ENCODE measurements around the gene LRRC72. TPM values are rescaled to one million over a fixed set of nuclear protein-coding genes. Genes with fewer than 3 reads are reported as not detected.
A peak's percentile ranks its signal among the peaks of the same experiment; 100 is the strongest.
"Not testable (repeated sequence)": the region's sequence is repeated elsewhere in the genome, so short reads cannot be mapped to it uniquely, and the experiment has no call there.

LRRC72 gene
- total RNA-seq, 1 donor from 2014 or later = not detected

- TF ChIP-seq, protein P1, sequence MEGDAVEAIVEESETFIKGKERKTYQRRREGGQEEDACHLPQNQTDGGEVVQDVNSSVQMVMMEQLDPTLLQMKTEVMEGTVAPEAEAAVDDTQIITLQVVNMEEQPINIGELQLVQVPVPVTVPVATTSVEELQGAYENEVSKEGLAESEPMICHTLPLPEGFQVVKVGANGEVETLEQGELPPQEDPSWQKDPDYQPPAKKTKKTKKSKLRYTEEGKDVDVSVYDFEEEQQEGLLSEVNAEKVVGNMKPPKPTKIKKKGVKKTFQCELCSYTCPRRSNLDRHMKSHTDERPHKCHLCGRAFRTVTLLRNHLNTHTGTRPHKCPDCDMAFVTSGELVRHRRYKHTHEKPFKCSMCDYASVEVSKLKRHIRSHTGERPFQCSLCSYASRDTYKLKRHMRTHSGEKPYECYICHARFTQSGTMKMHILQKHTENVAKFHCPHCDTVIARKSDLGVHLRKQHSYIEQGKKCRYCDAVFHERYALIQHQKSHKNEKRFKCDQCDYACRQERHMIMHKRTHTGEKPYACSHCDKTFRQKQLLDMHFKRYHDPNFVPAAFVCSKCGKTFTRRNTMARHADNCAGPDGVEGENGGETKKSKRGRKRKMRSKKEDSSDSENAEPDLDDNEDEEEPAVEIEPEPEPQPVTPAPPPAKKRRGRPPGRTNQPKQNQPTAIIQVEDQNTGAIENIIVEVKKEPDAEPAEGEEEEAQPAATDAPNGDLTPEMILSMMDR (IDR thresholded peaks at IDR 0.05; ENCODE audit: insufficient read depth, low read length, severe bottlenecking) = no peak
- Histone ChIP-seq H3K27me3 (ENCODE audit: control insufficient read depth, insufficient read depth, low read length) (no peaks in the 10 kb centered on the region), H3K4me3 (ENCODE audit: low read depth, low read length) (no peak overlapping the region), H3K36me3 (ENCODE audit: control insufficient read depth, insufficient read depth, low read length) (no peaks in the 10 kb centered on the region)
- no peak for DNase-seq (ENCODE audit: low read depth)
- FAIRE-seq = no peak
Measured at GRCh38 chr7:16514271-16514670, 12.4 kb upstream of the LRRC72 start.

DNA sequence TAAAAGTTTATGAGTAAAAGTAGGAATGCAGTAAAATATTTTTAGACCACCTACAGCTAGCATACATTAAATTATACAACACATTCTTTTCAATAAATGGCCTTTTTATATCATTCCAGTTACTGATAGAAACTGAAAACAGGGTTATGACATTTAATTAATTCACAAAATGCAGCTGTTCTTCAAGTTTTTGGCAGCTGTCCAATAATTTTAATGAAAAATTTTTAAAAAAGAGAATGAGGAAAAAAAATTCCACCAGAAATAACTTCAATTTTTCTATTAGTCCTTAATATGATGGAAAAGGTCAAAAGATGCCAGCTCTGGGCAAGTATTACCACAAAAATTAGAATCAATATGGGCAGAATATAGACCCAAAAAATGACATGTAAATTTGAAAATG lies 11.9 kb upstream of the LRRC72 start:
- FAIRE-seq = no peak

DNA sequence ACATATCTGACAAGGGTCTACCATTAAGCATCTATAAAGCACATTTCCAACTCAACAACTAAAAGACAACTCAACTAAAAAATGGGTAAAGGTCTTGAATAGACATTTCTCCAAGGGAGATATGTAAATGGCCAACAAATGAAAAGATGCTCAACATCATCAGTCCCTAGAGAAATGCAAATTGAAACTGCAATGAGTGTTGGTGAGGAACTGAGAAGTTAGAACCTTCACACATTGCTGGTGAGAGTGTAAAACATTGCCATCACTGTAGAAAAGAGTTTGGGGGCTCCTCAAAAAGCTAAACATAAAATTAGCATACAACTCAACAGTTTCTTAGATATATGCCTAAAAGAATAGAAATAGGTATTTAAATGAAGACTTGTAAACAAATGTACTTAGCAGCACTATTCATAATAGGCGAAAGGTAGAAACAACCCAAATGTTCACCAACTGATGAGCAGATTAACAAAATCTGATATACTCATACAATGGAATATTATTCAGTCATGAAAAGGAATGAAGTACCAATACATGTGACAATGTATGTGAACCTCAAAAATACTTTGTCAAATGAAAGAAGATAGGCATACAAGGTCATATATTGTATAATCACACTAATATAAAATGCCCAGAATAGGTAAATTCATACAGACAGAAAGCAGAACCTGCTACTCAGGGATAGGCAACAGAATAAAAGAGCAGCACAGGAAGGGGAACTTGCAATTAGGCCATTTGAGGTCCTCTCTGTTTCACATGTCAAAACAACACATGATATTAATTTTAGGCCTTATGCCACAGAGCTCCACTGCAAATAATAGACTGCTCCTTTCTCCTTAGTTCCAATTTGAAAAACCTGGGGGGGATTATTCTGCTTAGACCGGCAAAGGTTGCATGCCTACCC lies 10.6 kb upstream of the LRRC72 start:
- Histone ChIP-seq H3K4me3 (ENCODE audit: low read depth, low read length) (no peak overlapping the region), H3K27me3 (ENCODE audit: control insufficient read depth, insufficient read depth, low read length) (no peaks in the 10 kb centered on the region), H3K36me3 (ENCODE audit: control insufficient read depth, insufficient read depth, low read length) (no peaks in the 10 kb centered on the region)
- no peak for DNase-seq (ENCODE audit: low read depth)
- no peak for FAIRE-seq
- TF ChIP-seq, protein P1 (IDR thresholded peaks at IDR 0.05; ENCODE audit: insufficient read depth, low read length, severe bottlenecking) = no peak

More for the DNA sequence above, 11.9 kb upstream of the LRRC72 start:
- Histone ChIP-seq H3K27me3 (ENCODE audit: control insufficient read depth, insufficient read depth, low read length) (no peaks in the 10 kb centered on the region), H3K36me3 (ENCODE audit: control insufficient read depth, insufficient read depth, low read length) (no peaks in the 10 kb centered on the region), H3K4me3 (ENCODE audit: low read depth, low read length) (no peak overlapping the region)
- TF ChIP-seq, protein P1 (IDR thresholded peaks at IDR 0.05; ENCODE audit: insufficient read depth, low read length, severe bottlenecking) = no peak
- DNase-seq (ENCODE audit: low read depth) = no peak

GRCh38 chr7:16519985-16520384 lies 6.6 kb upstream of the LRRC72 start:
- not testable (repeated sequence) for H3K36me3 ChIP-seq (ENCODE audit: control insufficient read depth, insufficient read depth, low read length); H3K4me3 ChIP-seq (ENCODE audit: low read depth, low read length); DNase-seq (ENCODE audit: low read depth); FAIRE-seq; H3K27me3 ChIP-seq (ENCODE audit: control insufficient read depth, insufficient read depth, low read length)

- DNase-seq (ENCODE audit: low read depth) (peak; percentile 79), FAIRE-seq (no peak)
Measured at GRCh38 chr7:16524332-16524731, 2.3 kb upstream of the LRRC72 start.

GRCh38 chr7:16528520-16528919 lies 1.9 kb downstream of the LRRC72 start:
- DNase-seq (ENCODE audit: low read depth) (peak; percentile 68), FAIRE-seq (no peak)
- Histone ChIP-seq H3K36me3 (ENCODE audit: control insufficient read depth, insufficient read depth, low read length) (no peaks in the 10 kb centered on the region), H3K27me3 (ENCODE audit: control insufficient read depth, insufficient read depth, low read length) (no peaks in the 10 kb centered on the region), H3K4me3 (ENCODE audit: low read depth, low read length) (no peak overlapping the region)
- TF ChIP-seq, protein P1 (IDR thresholded peaks at IDR 0.05; ENCODE audit: insufficient read depth, low read length, severe bottlenecking) = no peak

More at GRCh38 chr7:16524332-16524731, 2.3 kb upstream of the LRRC72 start:
- Histone ChIP-seq H3K36me3 (ENCODE audit: control insufficient read depth, insufficient read depth, low read length) (no peaks in the 10 kb centered on the region), H3K4me3 (ENCODE audit: low read depth, low read length) (no peak overlapping the region), H3K27me3 (ENCODE audit: control insufficient read depth, insufficient read depth, low read length) (no peaks in the 10 kb centered on the region)
- TF ChIP-seq, protein P1 (IDR thresholded peaks at IDR 0.05; ENCODE audit: insufficient read depth, low read length, severe bottlenecking) = no peak
